MM.1S (cell line): Measurements from ENCODE around the gene DNTT.

Source experiments
- DNase-seq: peaks from one replicate; pipeline ENCODE4 v3.0.0-alpha.2; 2015
- H2AFZ ChIP-seq: fragments of 300-600 bp; sonication (generic); 2 replicates; pipeline ENCODE4 v1.6.0; 2016; ENCODE audit warnings: antibody characterized with exemption, low read length
- H3F3A ChIP-seq: fragments of 300-600 bp; sonication (generic); 2 replicates; pipeline ENCODE4 v1.6.1; 2016; ENCODE audit warnings: mild to moderate bottlenecking, antibody characterized with exemption, low read length, moderate library complexity, mixed read lengths; ENCODE audit not compliant: insufficient read depth
- H3K27ac ChIP-seq: fragments of 300-600 bp; sonication (generic); 2 replicates; pipeline ENCODE4 v1.5.1; 2016; ENCODE audit warnings: mild to moderate bottlenecking, low read length
- H3K27me3 ChIP-seq: fragments of 300-600 bp; sonication (generic); replicated peaks from 2 replicates; pipeline ENCODE4 v1.6.0; 2016; ENCODE audit warnings: low read length; ENCODE audit not compliant: insufficient read depth
- H3K36me3 ChIP-seq: fragments of 300-600 bp; sonication (generic); replicated peaks from 2 replicates; pipeline ENCODE4 v1.6.1; 2016; ENCODE audit warnings: mild to moderate bottlenecking, low read length, mixed read lengths; ENCODE audit not compliant: insufficient read depth
- H3K4me1 ChIP-seq: fragments of 300-600 bp; sonication (generic); 2 replicates; pipeline ENCODE4 v1.6.1; 2016; ENCODE audit warnings: low read length, mixed read lengths
- H3K4me2 ChIP-seq: fragments of 300-600 bp; sonication (generic); 2 replicates; pipeline ENCODE4 v1.6.0; 2016; ENCODE audit warnings: low read depth, low read length
- H3K4me3 ChIP-seq: fragments of 300-600 bp; sonication (generic); 2 replicates; pipeline ENCODE4 v1.5.1; 2016; ENCODE audit warnings: low read length, mixed read lengths
- H3K79me2 ChIP-seq: fragments of 300-600 bp; sonication (generic); 2 replicates; pipeline ENCODE4 v1.6.1; 2016; ENCODE audit warnings: mixed run types, low read length, mixed read lengths
- H3K9ac ChIP-seq: fragments of 300-600 bp; sonication (generic); 2 replicates; pipeline ENCODE4 v1.6.1; 2016; ENCODE audit warnings: low read length, mixed read lengths
- H3K9me2 ChIP-seq: fragments of 300-600 bp; sonication (generic); replicated peaks from 2 replicates; pipeline ENCODE4 v1.6.1; 2016; ENCODE audit warnings: mild to moderate bottlenecking, low read length, mixed read lengths; ENCODE audit not compliant: insufficient read depth
- H3K9me3 ChIP-seq: fragments of 300-600 bp; sonication (generic); replicated peaks from 2 replicates; pipeline ENCODE4 v1.6.1; 2016; ENCODE audit warnings: mild to moderate bottlenecking, low read length, mixed read lengths; ENCODE audit not compliant: insufficient read depth
- H4K20me1 ChIP-seq: fragments of 300-600 bp; sonication (generic); 2 replicates; pipeline ENCODE4 v1.6.1; 2016; ENCODE audit warnings: mild to moderate bottlenecking, low read length, moderate library complexity, mixed read lengths; ENCODE audit not compliant: insufficient read depth
- EZH2 ChIP-seq: fragments of 300-600 bp; sonication (generic); optimal IDR thresholded peaks from 2 replicates; pipeline ENCODE3; 2017; ENCODE audit warnings: low read depth, mild to moderate bottlenecking, antibody characterized with exemption, low read length, mixed read lengths
- EZH2phosphoT487 ChIP-seq: fragments of 300-600 bp; sonication (generic); IDR thresholded peaks from 2 replicates; pipeline ENCODE4 v1.6.1; 2018; ENCODE audit warnings: antibody characterized with exemption, low read length
- TF ChIP-seq, protein P1 (sequence below): fragments of 300-600 bp; sonication (generic); IDR thresholded peaks from 2 replicates; pipeline ENCODE4 v1.5.1; 2016; ENCODE audit warnings: antibody characterized with exemption, low read length, mixed read lengths

DNTT gene

GRCh38 chr10:96281444-96282029, 22.7 kb upstream of the DNTT start:
- H2AFZ ChIP-seq = no peak overlapping the region
- TF ChIP-seq EZH2phosphoT487 (no peak), EZH2 (no peak)
- TF ChIP-seq, protein P1, sequence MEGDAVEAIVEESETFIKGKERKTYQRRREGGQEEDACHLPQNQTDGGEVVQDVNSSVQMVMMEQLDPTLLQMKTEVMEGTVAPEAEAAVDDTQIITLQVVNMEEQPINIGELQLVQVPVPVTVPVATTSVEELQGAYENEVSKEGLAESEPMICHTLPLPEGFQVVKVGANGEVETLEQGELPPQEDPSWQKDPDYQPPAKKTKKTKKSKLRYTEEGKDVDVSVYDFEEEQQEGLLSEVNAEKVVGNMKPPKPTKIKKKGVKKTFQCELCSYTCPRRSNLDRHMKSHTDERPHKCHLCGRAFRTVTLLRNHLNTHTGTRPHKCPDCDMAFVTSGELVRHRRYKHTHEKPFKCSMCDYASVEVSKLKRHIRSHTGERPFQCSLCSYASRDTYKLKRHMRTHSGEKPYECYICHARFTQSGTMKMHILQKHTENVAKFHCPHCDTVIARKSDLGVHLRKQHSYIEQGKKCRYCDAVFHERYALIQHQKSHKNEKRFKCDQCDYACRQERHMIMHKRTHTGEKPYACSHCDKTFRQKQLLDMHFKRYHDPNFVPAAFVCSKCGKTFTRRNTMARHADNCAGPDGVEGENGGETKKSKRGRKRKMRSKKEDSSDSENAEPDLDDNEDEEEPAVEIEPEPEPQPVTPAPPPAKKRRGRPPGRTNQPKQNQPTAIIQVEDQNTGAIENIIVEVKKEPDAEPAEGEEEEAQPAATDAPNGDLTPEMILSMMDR = no peak
- H3K36me3 ChIP-seq = no peaks in the 10 kb centered on the region
- H3K27ac ChIP-seq = no peak overlapping the region
- H3K4me2 ChIP-seq = no peak overlapping the region
- DNase-seq = no peak
- H3K9me3 ChIP-seq = no peaks in the 10 kb centered on the region
- no peaks in the 10 kb centered on the region for H3K9me2 ChIP-seq
- H3K4me3 ChIP-seq = no peak overlapping the region
- no peaks in the 10 kb centered on the region for H3K79me2 ChIP-seq
- H3K27me3 ChIP-seq = no peaks in the 10 kb centered on the region
- H3K9ac ChIP-seq = no peak overlapping the region
- H3K4me1 ChIP-seq = peaks cover 4% of the 10 kb centered on the region
- peaks cover 4% of the 10 kb centered on the region for H3F3A ChIP-seq
- no peaks in the 10 kb centered on the region for H4K20me1 ChIP-seq

DNA sequence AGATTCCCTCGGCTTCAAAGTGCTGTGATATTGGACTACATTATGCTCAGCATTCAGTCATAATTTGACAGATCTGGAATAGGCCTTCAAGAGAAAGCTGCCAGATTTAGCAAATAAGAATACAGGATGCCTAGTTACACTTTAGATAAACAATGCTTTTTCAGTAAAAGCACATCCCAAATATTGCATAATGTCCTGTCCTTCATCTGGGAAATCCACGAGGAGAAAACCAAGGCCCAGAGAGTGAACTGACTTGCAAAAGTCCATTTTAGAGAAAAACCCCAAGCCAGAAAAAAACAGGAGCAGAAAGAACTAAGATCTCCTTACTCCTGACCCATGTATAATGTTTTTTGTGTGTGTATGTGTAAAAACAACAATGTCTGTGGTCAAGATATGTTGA, 20.9 kb upstream of the DNTT start:
- no peak overlapping the region for H3K4me3 ChIP-seq
- no peak overlapping the region for H3K27ac ChIP-seq
- H2AFZ ChIP-seq = no peak overlapping the region
- TF ChIP-seq EZH2phosphoT487 = no peak
- TF ChIP-seq EZH2 = no peak
- TF ChIP-seq, protein P1 = no peak
- H3K9me2 ChIP-seq = no peaks in the 10 kb centered on the region
- H3K79me2 ChIP-seq = no peaks in the 10 kb centered on the region
- H3K36me3 ChIP-seq = no peaks in the 10 kb centered on the region
- no peaks in the 10 kb centered on the region for H3K9me3 ChIP-seq
- H4K20me1 ChIP-seq = no peaks in the 10 kb centered on the region
- peaks cover 15% of the 10 kb centered on the region for H3K4me1 ChIP-seq
- H3K4me2 ChIP-seq = no peak overlapping the region
- no peaks in the 10 kb centered on the region for H3K27me3 ChIP-seq
- peaks cover 22% of the 10 kb centered on the region for H3F3A ChIP-seq
- no peak for DNase-seq
- H3K9ac ChIP-seq = no peak overlapping the region

GRCh38 chr10:96283756-96284155, 20.5 kb upstream of the DNTT start:
- peaks cover 15% of the 10 kb centered on the region for H3K4me1 ChIP-seq
- no peaks in the 10 kb centered on the region for H3K9me2 ChIP-seq
- DNase-seq = no peak
- H3K27me3 ChIP-seq = no peaks in the 10 kb centered on the region
- no peaks in the 10 kb centered on the region for H3K9me3 ChIP-seq
- no peak overlapping the region for H3K4me3 ChIP-seq
- H3K9ac ChIP-seq = no peak overlapping the region
- H3K79me2 ChIP-seq = no peaks in the 10 kb centered on the region
- no peak overlapping the region for H3K27ac ChIP-seq
- no peak overlapping the region for H3K4me2 ChIP-seq
- H4K20me1 ChIP-seq = no peaks in the 10 kb centered on the region
- H2AFZ ChIP-seq = no peak overlapping the region
- TF ChIP-seq EZH2phosphoT487 (no peak), EZH2 (no peak)
- TF ChIP-seq, protein P1 = no peak
- H3K36me3 ChIP-seq = no peaks in the 10 kb centered on the region
- H3F3A ChIP-seq = peaks cover 26% of the 10 kb centered on the region
